Fibroblast of lung (primary cell): ENCODE results near the gene PTPRS. TPM values are rescaled to one million over a fixed set of nuclear protein-coding genes. Genes with fewer than 3 reads are reported as not detected.

Source experiments
- DNase-seq, 2 donors: peaks; one replicate each; pipeline versions ENCODE4 v3.0.0 to v3.0.0-alpha.2; 2010; ENCODE audit warnings: low read depth in 2 of 2
- H2AFZ ChIP-seq: 2 replicates; pipeline ENCODE4 v1.5.1; 2012; ENCODE audit warnings: low read length, control low read depth, inconsistent platforms
- H3K27ac ChIP-seq: 2 replicates; pipeline ENCODE4 v1.5.1; 2011; ENCODE audit warnings: low read length, control low read depth; ENCODE audit not compliant: insufficient read depth
- H3K27me3 ChIP-seq: 2 replicates; pipeline ENCODE4 v1.5.1; 2011; ENCODE audit warnings: mild to moderate bottlenecking, low read length; ENCODE audit not compliant: control insufficient read depth, insufficient read depth
- H3K36me3 ChIP-seq: 2 replicates; pipeline ENCODE4 v1.5.1; 2011; ENCODE audit warnings: low read length; ENCODE audit not compliant: control insufficient read depth, insufficient read depth
- H3K4me1 ChIP-seq: 2 replicates; pipeline ENCODE4 v1.5.1; 2011; ENCODE audit warnings: low read length; ENCODE audit not compliant: control insufficient read depth, insufficient read depth; ENCODE audit errors: extremely low read depth
- H3K4me2 ChIP-seq: 2 replicates; pipeline ENCODE4 v1.5.1; 2011; ENCODE audit warnings: low read length, control low read depth; ENCODE audit not compliant: insufficient read depth; ENCODE audit errors: extremely low read depth
- H3K4me3 ChIP-seq, 4 experiments: fragments of 200-600 bp in 1 of 4; sonication (generic) in 1 of 4; replicated peaks in 1 of 4; 2 replicates each; pipeline ENCODE4 v1.5.1; 2011 to 2016; ENCODE audit warnings: low read length in 4 of 4, low read depth in 3 of 4, mild to moderate bottlenecking in 3 of 4, control low read depth in 2 of 4, inconsistent platforms in 1 of 4, mixed read lengths in 1 of 4; ENCODE audit not compliant: insufficient read depth in 1 of 4; ENCODE audit errors: control extremely low read depth in 1 of 4
- H3K79me2 ChIP-seq: 2 replicates; pipeline ENCODE4 v1.5.1; 2012; ENCODE audit warnings: mild to moderate bottlenecking, low read length, inconsistent platforms; ENCODE audit not compliant: control insufficient read depth, insufficient read depth
- H3K9ac ChIP-seq: 2 replicates; pipeline ENCODE4 v1.5.1; 2011; ENCODE audit warnings: mild to moderate bottlenecking, low read length, control low read depth; ENCODE audit not compliant: insufficient read depth
- H3K9me3 ChIP-seq: 2 replicates; pipeline ENCODE4 v1.5.1; 2012; ENCODE audit warnings: low read depth, low read length; ENCODE audit not compliant: control insufficient read depth, insufficient read depth
- H4K20me1 ChIP-seq: 2 replicates; pipeline ENCODE4 v1.5.1; 2011; ENCODE audit warnings: low read length; ENCODE audit not compliant: control insufficient read depth, insufficient read depth; ENCODE audit errors: extremely low read depth
- EZH2 ChIP-seq: IDR thresholded peaks from 2 replicates; pipeline ENCODE4 v1.5.1; 2012; ENCODE audit warnings: low read length, control low read depth, mild to moderate bottlenecking; ENCODE audit errors: missing control alignments
- polyA plus RNA-seq, 2 donors: library from polyadenylated mRNA; depleted of rRNA in 1 of 2; stranded (reverse) in 1 of 2; unstranded in 1 of 2; fragments of >200 nt; gene quantifications; 2 replicates each; pipeline ENCODE4 v1.2.1, GENCODE V29; 2011 to 2012; ENCODE audit warnings: missing spikeins in 1 of 2
- total RNA-seq: library from RNA; depleted of rRNA; stranded (reverse); fragments of >200 nt; gene quantifications from 2 replicates; pipeline ENCODE4 v1.2.1, GENCODE V29; 2014
- TF ChIP-seq, protein P1 (sequence below), 2 donors: IDR thresholded peaks in 1 of 2; conservative IDR thresholded peaks in 1 of 2; 1 replicate in 1 of 2; 2 replicates in 1 of 2; pipeline ENCODE4 v1.5.1; 2011 to 2012; ENCODE audit warnings: low read length in 2 of 2, control low read depth in 1 of 2, inconsistent platforms in 1 of 2, low read depth in 1 of 2, mild to moderate bottlenecking in 1 of 2

The PTPRS gene
- total and polyA plus RNA-seq, 2 donors (not counting 1 experiment from before 2014, with no cell fraction given), result 27.9 to 136 TPM

DNA sequence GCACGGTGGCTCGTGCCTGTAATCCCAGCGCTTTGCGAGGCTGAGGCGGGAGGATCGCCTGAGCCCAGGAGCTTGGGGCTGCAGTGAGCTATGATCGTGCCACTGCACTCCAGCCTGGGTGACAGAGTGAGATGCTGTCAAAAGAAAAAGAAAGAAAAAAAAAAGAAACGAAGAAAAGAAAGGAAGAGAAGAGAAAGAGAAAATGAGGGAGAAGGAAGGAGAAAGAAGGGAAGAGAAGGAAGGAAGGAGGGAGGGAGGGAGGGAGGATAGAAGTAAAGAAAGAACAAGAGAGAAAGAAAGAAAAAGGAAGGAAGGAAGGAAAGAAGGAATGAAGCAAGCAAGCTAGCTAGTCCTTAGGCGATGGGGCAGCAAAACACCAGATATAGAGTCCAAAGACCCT, 14.1 kb downstream of the PTPRS start:
- Histone ChIP-seq H4K20me1 (no peaks in the 10 kb centered on the region), H3K4me1 (no peaks in the 10 kb centered on the region), H3K27ac (no peak overlapping the region), H3K9ac (no peak overlapping the region), H3K36me3 (no peaks in the 10 kb centered on the region), H3K9me3 (no peaks in the 10 kb centered on the region), H3K79me2 (no peaks in the 10 kb centered on the region), H3K4me2 (no peak overlapping the region), H3K4me3 (no peak overlapping the region), H2AFZ (no peak overlapping the region), H3K27me3 (no peaks in the 10 kb centered on the region)
- DNase-seq, result no peak
- TF ChIP-seq, protein P1, sequence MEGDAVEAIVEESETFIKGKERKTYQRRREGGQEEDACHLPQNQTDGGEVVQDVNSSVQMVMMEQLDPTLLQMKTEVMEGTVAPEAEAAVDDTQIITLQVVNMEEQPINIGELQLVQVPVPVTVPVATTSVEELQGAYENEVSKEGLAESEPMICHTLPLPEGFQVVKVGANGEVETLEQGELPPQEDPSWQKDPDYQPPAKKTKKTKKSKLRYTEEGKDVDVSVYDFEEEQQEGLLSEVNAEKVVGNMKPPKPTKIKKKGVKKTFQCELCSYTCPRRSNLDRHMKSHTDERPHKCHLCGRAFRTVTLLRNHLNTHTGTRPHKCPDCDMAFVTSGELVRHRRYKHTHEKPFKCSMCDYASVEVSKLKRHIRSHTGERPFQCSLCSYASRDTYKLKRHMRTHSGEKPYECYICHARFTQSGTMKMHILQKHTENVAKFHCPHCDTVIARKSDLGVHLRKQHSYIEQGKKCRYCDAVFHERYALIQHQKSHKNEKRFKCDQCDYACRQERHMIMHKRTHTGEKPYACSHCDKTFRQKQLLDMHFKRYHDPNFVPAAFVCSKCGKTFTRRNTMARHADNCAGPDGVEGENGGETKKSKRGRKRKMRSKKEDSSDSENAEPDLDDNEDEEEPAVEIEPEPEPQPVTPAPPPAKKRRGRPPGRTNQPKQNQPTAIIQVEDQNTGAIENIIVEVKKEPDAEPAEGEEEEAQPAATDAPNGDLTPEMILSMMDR (conservative IDR thresholded peaks at IDR 0.05 in 1 of 2, IDR thresholded peaks at IDR 0.05 in 1 of 2; ENCODE audit: low read depth in 1 of 2, low read length in 2 of 2), result no peak

DNA sequence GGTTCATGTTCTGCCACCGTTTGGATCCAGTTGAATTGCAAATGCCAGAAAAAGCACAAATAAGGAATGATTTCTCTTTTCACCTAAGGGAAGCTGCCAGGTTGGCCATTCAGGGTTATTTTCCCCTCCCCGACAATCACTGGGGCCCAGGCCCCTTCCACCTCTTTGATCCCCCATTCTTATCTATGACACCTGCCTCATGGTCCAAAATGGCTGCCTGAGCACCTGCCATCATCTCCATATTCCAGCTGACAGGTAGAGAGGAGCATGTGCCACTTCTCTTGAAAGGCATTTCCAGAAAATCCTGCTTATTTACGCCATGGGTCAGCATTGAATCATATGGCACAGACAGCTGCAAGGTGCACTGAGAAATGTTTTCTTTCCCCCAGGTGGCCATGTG, 15.7 kb downstream of the PTPRS start:
- Histone ChIP-seq H3K27ac (no peak overlapping the region), H3K27me3 (no peaks in the 10 kb centered on the region), H3K4me3 (no peak overlapping the region), H2AFZ (no peak overlapping the region), H3K9ac (no peak overlapping the region), H3K79me2 (no peaks in the 10 kb centered on the region), H3K4me1 (no peaks in the 10 kb centered on the region), H4K20me1 (no peaks in the 10 kb centered on the region), H3K36me3 (no peaks in the 10 kb centered on the region), H3K9me3 (no peaks in the 10 kb centered on the region), H3K4me2 (no peak overlapping the region)
- TF ChIP-seq EZH2, result no peak
- TF ChIP-seq, protein P1 (conservative IDR thresholded peaks at IDR 0.05 in 1 of 2, IDR thresholded peaks at IDR 0.05 in 1 of 2; ENCODE audit: low read depth in 1 of 2, low read length in 2 of 2), result no peak
- DNase-seq, result no peak

DNA sequence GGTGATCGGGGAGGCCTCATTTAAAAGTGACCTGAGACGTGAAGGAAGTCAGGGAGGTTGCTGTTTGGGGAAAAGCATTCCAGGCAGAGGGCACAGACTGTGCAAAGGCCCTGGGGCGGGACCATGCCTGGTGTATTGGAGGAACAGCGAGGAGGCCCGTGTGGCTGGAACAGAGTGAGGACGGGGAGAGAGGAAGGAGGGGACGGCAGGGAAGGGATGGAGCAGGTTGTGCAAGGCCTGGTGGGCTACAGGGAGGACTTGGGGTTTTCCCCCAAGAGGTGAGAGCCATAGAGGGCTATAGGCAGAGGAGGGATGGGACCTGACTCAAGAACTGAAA, 17.2 kb downstream of the PTPRS start:
- no peaks in the 10 kb centered on the region for H3K9me3 ChIP-seq
- H3K27ac ChIP-seq, result no peak overlapping the region
- no peaks in the 10 kb centered on the region for H3K79me2 ChIP-seq
- no peaks in the 10 kb centered on the region for H3K27me3 ChIP-seq
- DNase-seq, result no peak
- TF ChIP-seq, protein P1 (conservative IDR thresholded peaks at IDR 0.05 in 1 of 2, IDR thresholded peaks at IDR 0.05 in 1 of 2; ENCODE audit: low read depth in 1 of 2, low read length in 2 of 2), result no peak
- TF ChIP-seq EZH2, result no peak
- H2AFZ ChIP-seq, result no peak overlapping the region
- no peaks in the 10 kb centered on the region for H4K20me1 ChIP-seq
- no peak overlapping the region for H3K4me3 ChIP-seq
- no peaks in the 10 kb centered on the region for H3K36me3 ChIP-seq
- H3K4me2 ChIP-seq, result no peak overlapping the region
- H3K4me1 ChIP-seq, result no peaks in the 10 kb centered on the region
- no peak overlapping the region for H3K9ac ChIP-seq
